Measurements from ENCODE around the gene SRCAP.

The SRCAP gene

GRCh38 chr16:30757316-30757715, 58.3 kb downstream of the SRCAP start:
- DNase-seq = no peak
- TF ChIP-seq GATA1 (IDR thresholded peaks at IDR 0.05; ENCODE audit: low read depth, low read length) (no peak), POLR2A (IDR thresholded peaks at IDR 0.05; ENCODE audit: low read length) (no peak)

- DNase-seq = no peak
- TF ChIP-seq GATA1 (IDR thresholded peaks at IDR 0.05; ENCODE audit: low read depth, low read length) (no peak), POLR2A (IDR thresholded peaks at IDR 0.05; ENCODE audit: low read length) (no peak)
Observed at GRCh38 chr16:30758988-30759491, 60.1 kb downstream of the SRCAP start.

- no peak for TF ChIP-seq GATA1 (IDR thresholded peaks at IDR 0.05; ENCODE audit: low read depth, low read length)
- no peak for DNase-seq
Observed at GRCh38 chr16:30760001-30760559, 61.1 kb downstream of the SRCAP start.

GRCh38 chr16:30760577-30761426, 61.8 kb downstream of the SRCAP start:
- DNase-seq = no peak
- TF ChIP-seq GATA1 (IDR thresholded peaks at IDR 0.05; ENCODE audit: low read depth, low read length) (no peak), POLR2A (IDR thresholded peaks at IDR 0.05; ENCODE audit: low read length) (no peak)

- TF ChIP-seq GATA1 (IDR thresholded peaks at IDR 0.05; ENCODE audit: low read depth, low read length) (no peak), POLR2A (IDR thresholded peaks at IDR 0.05; ENCODE audit: low read length) (no peak)
- peak; percentile 68 to 69 for DNase-seq
Observed at GRCh38 chr16:30761427-30761927, 62.5 kb downstream of the SRCAP start.

- TF ChIP-seq POLR2A (IDR thresholded peaks at IDR 0.05; ENCODE audit: low read length) (peak; percentile 89), GATA1 (IDR thresholded peaks at IDR 0.05; ENCODE audit: low read depth, low read length) (no peak)
- DNase-seq = peak; percentile 98
Observed at GRCh38 chr16:30761928-30762902, 63.2 kb downstream of the SRCAP start, which contains the start of the genes CFAP119 and RNF40. CFAP119 (minus strand) TSS chr16:30762062; CDS start chr16:30761748, 314 bp downstream. RNF40 (plus strand) TSS chr16:30762322; CDS start chr16:30762546, 224 bp downstream.

GRCh38 chr16:30762991-30763725, 64.2 kb downstream of the SRCAP start:
- TF ChIP-seq POLR2A (IDR thresholded peaks at IDR 0.05; ENCODE audit: low read length) = no peak
- TF ChIP-seq GATA1 (IDR thresholded peaks at IDR 0.05; ENCODE audit: low read depth, low read length) = no peak
- DNase-seq = no peak

GRCh38 chr16:30764086-30764485, 65.1 kb downstream of the SRCAP start:
- no peak for DNase-seq
- TF ChIP-seq GATA1 (IDR thresholded peaks at IDR 0.05; ENCODE audit: low read depth, low read length) = no peak
- no peak for TF ChIP-seq POLR2A (IDR thresholded peaks at IDR 0.05; ENCODE audit: low read length)

- TF ChIP-seq POLR2A (IDR thresholded peaks at IDR 0.05; ENCODE audit: low read length) (no peak), GATA1 (IDR thresholded peaks at IDR 0.05; ENCODE audit: low read depth, low read length) (no peak)
- no peak for DNase-seq
Observed at GRCh38 chr16:30764816-30765465, 66.0 kb downstream of the SRCAP start.

GRCh38 chr16:30766206-30766932, 67.4 kb downstream of the SRCAP start:
- peak; percentile 93 to 97 for DNase-seq
- no peak for TF ChIP-seq GATA1 (IDR thresholded peaks at IDR 0.05; ENCODE audit: low read depth, low read length)
- no peak for TF ChIP-seq POLR2A (IDR thresholded peaks at IDR 0.05; ENCODE audit: low read length)

- TF ChIP-seq GATA1 (IDR thresholded peaks at IDR 0.05; ENCODE audit: low read depth, low read length) (peak; percentile 19), POLR2A (IDR thresholded peaks at IDR 0.05; ENCODE audit: low read length) (peak; percentile 21)
- no peak for DNase-seq
Observed at GRCh38 chr16:30766933-30767284, 67.9 kb downstream of the SRCAP start.

All from erythroblast (primary cell).